HG03039 (cell line): ENCODE results near the gene FOXN3.

Source experiments
- ATAC-seq: cut with Tn5 transposase; IDR thresholded peaks from one replicate; pipeline ENCODE4 v1.9.1; 2021; ENCODE audit warnings: mild to moderate bottlenecking, moderate library complexity; ENCODE audit not compliant: unreplicated experiment

FOXN3 gene

DNA sequence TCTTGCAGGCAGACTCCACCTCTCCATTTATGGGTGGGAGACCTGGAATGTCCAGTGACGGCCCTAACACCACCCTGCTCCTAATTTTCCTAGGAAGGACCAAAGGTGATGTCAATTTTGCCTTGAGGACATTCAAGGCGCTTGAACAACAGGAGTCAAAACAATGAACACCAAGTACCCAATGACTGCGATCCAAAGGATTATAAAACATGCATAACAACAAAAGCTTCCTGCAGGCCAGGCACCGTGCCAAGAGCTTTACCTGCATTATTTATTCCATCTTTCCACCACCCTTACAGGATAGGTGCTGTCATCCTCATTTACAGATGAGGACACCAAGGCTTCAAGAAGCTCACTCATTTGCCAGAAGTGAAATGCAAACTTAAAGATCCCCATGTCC, 15.2 kb upstream of the FOXN3 start:
- ATAC-seq = no peak

DNA sequence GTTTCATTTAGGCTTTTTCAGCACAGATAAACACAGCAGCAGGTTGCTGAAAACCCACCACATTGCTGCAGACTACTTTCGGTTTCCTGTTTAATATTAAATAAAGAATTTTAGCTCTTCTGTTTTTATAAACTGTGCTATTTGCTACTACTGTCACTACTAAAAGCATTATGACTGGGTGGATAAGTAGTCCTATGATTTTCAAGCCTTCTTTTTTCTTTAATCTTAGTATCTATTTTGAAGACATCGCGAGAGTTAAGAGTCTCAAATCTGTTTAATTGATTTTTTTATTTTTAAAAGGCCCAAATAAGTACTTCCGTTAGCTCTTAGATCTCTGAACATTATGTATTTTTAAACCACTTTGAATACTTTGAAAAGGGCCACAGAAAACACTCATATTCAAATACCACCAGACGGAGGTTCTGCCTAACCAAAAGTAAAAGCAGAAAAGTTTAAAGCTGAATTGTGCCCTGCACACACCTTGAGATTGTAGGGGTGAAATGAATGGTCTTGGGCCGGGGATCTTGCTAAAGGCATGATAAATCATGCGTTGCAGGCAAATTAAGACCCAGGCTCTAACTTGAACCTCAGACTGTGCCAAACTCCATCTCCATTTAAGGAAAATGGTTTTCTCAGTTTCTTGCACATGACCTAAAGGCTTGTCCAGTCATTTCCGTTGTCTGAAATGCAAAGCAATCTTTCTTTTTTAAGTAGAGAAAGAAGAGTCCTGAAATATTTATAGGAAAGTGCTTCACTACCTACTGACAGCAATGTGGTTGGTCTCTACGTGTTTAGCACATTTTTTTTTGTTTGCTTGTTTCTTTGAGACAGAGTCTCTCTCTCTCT, 13.6 kb upstream of the FOXN3 start:
- peak; percentile 80 for ATAC-seq

DNA sequence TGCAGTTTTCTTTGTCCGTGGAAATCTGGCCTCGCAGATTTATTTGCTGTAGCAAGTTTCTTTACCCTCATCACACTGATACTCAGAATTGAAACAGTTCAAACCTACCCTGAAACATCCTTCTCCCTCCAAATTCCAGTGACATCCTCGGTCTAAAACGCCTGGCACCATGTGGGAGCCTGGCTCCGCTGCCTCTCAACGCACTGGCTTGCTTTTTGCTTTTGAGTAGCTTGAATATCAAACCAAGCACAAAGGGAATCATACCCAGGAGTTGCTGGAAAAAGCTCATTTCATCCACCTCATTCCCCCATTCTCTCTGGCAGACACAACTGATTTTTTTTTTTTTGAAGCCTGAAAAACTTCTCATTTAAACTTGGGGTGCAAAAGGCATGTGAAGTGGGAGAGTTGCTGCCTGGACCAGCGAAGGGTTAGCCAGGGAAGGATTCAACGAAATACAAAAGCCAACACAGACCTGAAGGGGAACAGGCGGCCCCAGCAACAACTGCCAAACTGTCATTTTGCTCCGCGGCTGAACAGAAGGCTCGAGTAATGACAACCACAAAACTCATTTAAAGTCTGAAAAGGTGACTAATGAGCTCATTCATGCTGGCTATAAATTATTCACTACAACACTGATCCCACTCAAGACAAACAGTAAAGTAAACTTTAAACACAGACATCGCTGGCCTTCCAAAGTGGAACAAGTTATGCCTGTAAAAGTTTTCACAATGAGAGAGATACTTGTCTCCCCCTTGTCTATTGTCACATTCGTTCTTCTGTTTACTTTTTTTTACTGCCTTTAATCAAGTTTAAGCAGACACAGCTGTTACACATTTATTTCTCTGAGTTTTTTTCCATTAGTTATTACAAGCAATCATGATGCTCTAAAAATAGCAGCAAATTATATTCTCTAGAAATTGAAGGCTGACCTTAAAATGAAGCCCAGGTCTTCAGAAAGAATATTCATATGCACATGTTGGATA, 12.5 kb upstream of the FOXN3 start:
- ATAC-seq = no peak

DNA sequence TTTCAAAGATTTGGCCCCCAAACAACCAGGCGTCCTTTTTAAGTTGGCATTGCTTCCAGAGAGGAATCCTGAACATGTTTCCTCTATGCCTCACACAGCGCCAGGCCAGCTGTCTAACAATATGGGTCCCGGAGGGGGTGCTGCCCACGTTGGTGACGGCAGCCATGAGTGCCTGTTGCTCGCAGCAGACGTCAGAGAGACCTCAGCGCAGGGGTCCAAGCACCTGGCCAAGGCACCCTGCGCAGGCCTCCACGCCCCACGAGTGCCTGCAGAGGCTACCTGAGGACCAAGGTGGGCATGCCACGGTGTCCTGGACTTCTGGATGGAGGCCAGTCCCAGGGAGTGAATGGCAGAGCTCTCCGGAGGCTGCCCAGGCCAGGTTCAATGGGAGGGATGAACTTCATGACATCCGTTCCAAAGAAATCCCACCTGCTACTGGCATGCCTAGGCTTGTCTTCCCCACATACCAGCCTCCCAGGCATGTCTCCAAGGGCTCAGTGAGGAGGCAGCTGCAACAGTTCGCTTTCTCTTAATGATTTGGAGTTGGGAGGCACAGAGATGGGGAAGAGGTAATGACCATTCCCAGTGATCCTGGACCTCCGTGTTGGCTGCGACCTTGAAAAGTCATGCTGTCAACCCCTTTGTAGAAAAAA, 11.6 kb upstream of the FOXN3 start:
- no peak for ATAC-seq

GRCh38 chr14:89428173-89428523, 11.1 kb upstream of the FOXN3 start:
- no peak for ATAC-seq

DNA sequence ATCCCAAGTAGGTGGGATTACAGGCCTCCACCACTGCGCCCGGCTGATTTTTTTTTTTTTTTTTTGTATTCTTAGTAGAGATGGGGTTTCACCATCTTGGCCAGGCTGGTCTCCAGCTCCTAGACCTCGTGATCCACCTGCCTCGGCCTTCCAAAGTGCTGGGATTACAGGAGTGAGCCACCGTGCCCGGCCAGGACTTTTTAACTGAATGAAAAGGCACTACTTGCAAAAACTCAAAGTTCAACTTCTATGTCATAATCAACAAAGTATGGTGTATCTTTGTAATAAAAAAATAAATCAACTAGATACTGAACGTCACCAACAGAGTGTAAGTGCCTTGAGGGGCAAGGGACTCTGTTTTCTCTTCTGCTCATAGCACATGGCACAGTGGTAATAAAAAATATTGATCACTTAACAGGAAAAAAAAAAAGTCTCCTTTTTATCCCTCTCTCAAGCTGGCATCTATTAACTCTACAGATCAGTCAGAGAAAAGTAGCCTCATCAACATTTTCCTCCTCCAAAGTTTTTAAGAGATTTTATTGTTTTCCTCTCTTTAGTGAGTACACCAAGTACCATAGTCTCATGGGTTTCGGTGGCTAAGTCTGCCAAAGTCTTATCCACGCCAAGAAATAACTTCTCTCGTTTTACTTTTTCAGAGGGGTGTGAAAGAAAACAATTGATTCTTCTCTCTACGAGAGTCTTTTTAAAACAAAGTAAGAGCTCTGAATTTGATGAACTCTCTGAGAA, 10.6 kb upstream of the FOXN3 start:
- no peak for ATAC-seq

DNA sequence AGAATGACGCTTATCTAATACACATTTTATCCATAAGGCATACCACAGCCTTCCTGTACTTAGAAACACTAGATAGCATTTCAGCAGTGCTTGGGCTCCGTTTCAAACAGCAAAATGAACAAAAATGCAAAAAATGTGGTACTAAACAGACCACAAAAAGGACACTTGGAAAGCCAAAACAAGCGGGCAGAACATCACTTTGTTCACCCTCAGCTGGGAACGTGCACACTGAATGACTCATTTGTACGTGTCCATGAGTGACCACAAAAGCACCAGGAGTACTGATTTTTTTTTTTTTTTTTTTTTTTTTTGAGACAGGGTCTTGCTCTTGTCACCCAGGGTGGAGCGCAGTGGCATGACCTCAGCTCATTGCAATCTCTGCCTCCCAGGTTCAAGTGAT, 8.9 kb upstream of the FOXN3 start:
- ATAC-seq = peak; percentile 19

- ATAC-seq = no peak
Measured at GRCh38 chr14:89424241-89424640, 7.2 kb upstream of the FOXN3 start.

DNA sequence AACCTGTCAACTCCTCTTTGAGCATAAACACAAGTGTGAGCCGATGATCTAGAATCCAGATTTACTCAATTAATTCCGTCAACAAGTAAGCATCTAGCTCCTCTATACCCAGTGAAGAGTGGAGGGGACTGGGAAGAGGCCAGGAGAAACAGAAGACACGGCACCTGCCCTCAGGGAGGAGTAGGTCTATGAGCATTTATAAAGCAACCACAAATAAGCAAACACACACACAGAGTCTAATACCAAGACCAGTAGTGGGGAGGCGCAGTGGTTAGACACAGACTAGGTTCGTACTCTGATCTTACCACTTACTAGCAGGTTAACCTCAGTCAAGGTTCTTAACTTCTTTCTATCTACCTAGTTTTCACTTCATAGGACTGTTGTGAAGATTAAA, 5.9 kb upstream of the FOXN3 start:
- no peak for ATAC-seq

- no peak for ATAC-seq
Measured at GRCh38 chr14:89422181-89422951, 5.3 kb upstream of the FOXN3 start.

DNA sequence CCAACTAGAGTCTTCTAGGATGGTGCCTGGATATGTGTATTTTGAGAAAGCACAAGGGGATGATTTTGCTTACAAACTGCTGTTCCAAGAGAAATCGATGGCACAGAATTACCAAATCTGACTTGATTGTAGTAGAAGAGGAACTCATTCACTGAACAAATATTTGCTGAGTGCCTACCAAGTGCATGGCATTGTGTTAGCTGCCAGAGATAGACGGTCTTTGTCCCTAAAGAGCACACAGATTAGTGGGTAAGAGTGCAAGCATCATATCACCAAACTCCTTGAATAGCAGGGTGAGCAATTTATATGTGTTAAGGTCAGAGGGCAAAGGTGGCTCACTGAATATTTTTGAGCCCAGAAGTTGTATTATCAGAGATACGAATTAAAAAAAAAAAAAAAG, 3.5 kb upstream of the FOXN3 start:
- ATAC-seq = no peak

GRCh38 chr14:89419973-89420482, 3.0 kb upstream of the FOXN3 start:
- ATAC-seq = no peak

GRCh38 chr14:89418976-89419375, 1.9 kb upstream of the FOXN3 start:
- ATAC-seq = no peak

GRCh38 chr14:89418452-89418851, 1.4 kb upstream of the FOXN3 start:
- ATAC-seq = no peak

GRCh38 chr14:89417465-89418225, 612 bp upstream of the FOXN3 start:
- ATAC-seq = peak; percentile 34

- ATAC-seq = peak; percentile 69
Measured at GRCh38 chr14:89416002-89416995, 734 bp downstream of the FOXN3 start.

DNA sequence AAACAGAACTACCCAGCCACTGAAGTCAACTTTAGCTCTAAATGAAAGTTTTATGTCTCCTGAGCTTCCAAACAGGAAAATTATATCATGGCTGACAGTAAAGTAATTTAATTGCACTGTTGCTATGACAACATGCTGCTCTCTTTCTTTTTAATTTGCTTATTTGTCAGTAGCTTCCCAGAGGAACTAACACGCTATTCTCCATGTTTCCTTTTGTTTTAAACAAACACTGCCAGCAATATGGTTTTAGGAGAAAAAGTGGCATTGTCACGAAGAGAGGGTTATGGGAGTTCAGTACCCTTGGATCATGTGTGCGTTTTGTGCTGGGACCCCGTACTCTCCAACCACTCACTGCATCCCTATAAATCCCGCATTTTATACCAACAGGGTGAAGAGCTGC, 1.9 kb downstream of the FOXN3 start:
- no peak for ATAC-seq

GRCh38 chr14:89411976-89412375, 5.1 kb downstream of the FOXN3 start:
- no peak for ATAC-seq
